H1 (cell line): ENCODE results near the gene SPR. TPM values are rescaled to one million over a fixed set of nuclear protein-coding genes. Genes with fewer than 3 reads are reported as not detected.
A peak's percentile ranks its signal among the peaks of the same experiment; 100 is the strongest.

Experiments
- CTCF ChIA-PET: fragments of 300-600 bp; sonication (Branson Sonifier 250); formaldehyde crosslinking; loops from one replicate; lab custom pipeline; 2021; ENCODE audit not compliant: partially characterized antibody; lab: Charles Lee
- POLR2A ChIA-PET: fragments of 300-600 bp; sonication (Branson Sonifier 250); formaldehyde crosslinking; loops from one replicate; lab custom pipeline; 2021; ENCODE audit warnings: inconsistent platforms; ENCODE audit not compliant: partially characterized antibody; lab: Charles Lee
- DNase-seq, 2 experiments: peaks; one replicate each; pipeline versions ENCODE4 v3.0.0 to v3.0.0-alpha.2; 2010 to 2022; ENCODE audit warnings: low spot score in 2 of 2, low read depth in 1 of 2, mixed read lengths in 1 of 2
- FAIRE-seq: peaks from 2 replicates; lab custom pipeline; 2011; peaks lifted over from hg19 to GRCh38; lab: Jason Lieb, UNC
- H2AFZ ChIP-seq: 2 replicates; pipeline ENCODE4 v1.8.1; 2012; ENCODE audit warnings: low read length, inconsistent platforms
- H2AK5ac ChIP-seq: 2 replicates; pipeline ENCODE4 v1.6.1; 2013; ENCODE audit warnings: low read depth, low read length
- H2BK120ac ChIP-seq: replicated peaks from 2 replicates; pipeline ENCODE3; 2013; ENCODE audit warnings: low read depth, low read length, inconsistent platforms
- H2BK12ac ChIP-seq: 2 replicates; pipeline ENCODE4 v1.6.1; 2013; ENCODE audit warnings: low read depth, low read length
- H2BK15ac ChIP-seq: 2 replicates; pipeline ENCODE4 v1.6.1; 2013; ENCODE audit warnings: low read length
- H2BK20ac ChIP-seq: 2 replicates; pipeline ENCODE4 v1.6.1; 2013; ENCODE audit warnings: low read length
- H2BK5ac ChIP-seq: 2 replicates; pipeline ENCODE4 v1.6.1; 2013; ENCODE audit warnings: low read depth, low read length
- H3K14ac ChIP-seq: 2 replicates; pipeline ENCODE4 v1.6.1; 2013; ENCODE audit warnings: inconsistent platforms; ENCODE audit not compliant: insufficient read length
- H3K18ac ChIP-seq: 2 replicates; pipeline ENCODE4 v1.6.1; 2013; ENCODE audit warnings: low read length; ENCODE audit errors: extremely low read depth
- H3K23ac ChIP-seq: 2 replicates; pipeline ENCODE4 v1.6.1; 2013; ENCODE audit warnings: inconsistent platforms; ENCODE audit not compliant: insufficient read length
- H3K23me2 ChIP-seq: 2 replicates; pipeline ENCODE4 v1.6.1; 2013; ENCODE audit warnings: low read depth, low read length
- H3K27ac ChIP-seq: 2 replicates; pipeline ENCODE4 v1.6.1; 2011; ENCODE audit warnings: low read depth, low read length, inconsistent platforms
- H3K27me3 ChIP-seq, 4 experiments: replicated peaks in 1 of 4; 1 replicate in 1 of 4; 2 replicates in 3 of 4; pipeline versions ENCODE4 v1.6.1 to v1.8.1; 2011 to 2013; ENCODE audit warnings: low read length in 3 of 4, mild to moderate bottlenecking in 3 of 4, inconsistent platforms in 2 of 4, mixed read lengths in 2 of 4, moderate library complexity in 1 of 4; ENCODE audit not compliant: control insufficient read depth in 3 of 4, insufficient read depth in 3 of 4; ENCODE audit errors: extremely low read depth in 1 of 4
- H3K36me3 ChIP-seq, 4 experiments: 2 replicates each; pipeline versions ENCODE4 v1.6.1 to v1.8.1; 2011 to 2013; ENCODE audit warnings: mild to moderate bottlenecking in 4 of 4, low read length in 3 of 4, moderate library complexity in 2 of 4, control low read depth in 1 of 4, inconsistent platforms in 1 of 4; ENCODE audit not compliant: insufficient read depth in 4 of 4, control insufficient read depth in 2 of 4
- H3K4ac ChIP-seq: replicated peaks from 2 replicates; pipeline ENCODE3; 2013; ENCODE audit warnings: low read length, low read depth, mixed read lengths, inconsistent platforms; ENCODE audit not compliant: insufficient read length
- H3K4me1 ChIP-seq, 4 experiments: replicated peaks in 1 of 4; 1 replicate in 1 of 4; 2 replicates in 3 of 4; pipeline versions ENCODE4 v1.6.1 to v1.8.1; 2011 to 2013; ENCODE audit warnings: low read length in 3 of 4, inconsistent platforms in 2 of 4, mixed read lengths in 1 of 4; ENCODE audit not compliant: insufficient read depth in 4 of 4, control insufficient read depth in 3 of 4
- H3K4me2 ChIP-seq, 2 experiments: 2 replicates each; pipeline versions ENCODE4 v1.6.1 to v1.8.1; 2011 to 2013; ENCODE audit warnings: low read depth in 2 of 2, low read length in 2 of 2, control low read depth in 1 of 2, inconsistent platforms in 1 of 2, mild to moderate bottlenecking in 1 of 2; ENCODE audit not compliant: insufficient read depth in 1 of 2
- H3K4me3 ChIP-seq, 4 experiments: fragments of 200-600, 300-600 bp in 1 of 4; sonication (generic), shearing (Covaris generic), sonication (Bioruptor Twin) in 1 of 4; 2 replicates each; pipeline versions ENCODE4 v1.5.1 to v1.8.1; 2011 to 2016; ENCODE audit warnings: low read length in 4 of 4, low read depth in 3 of 4, control low read depth in 2 of 4, inconsistent platforms in 2 of 4, mild to moderate bottlenecking in 2 of 4, mixed read lengths in 1 of 4, moderate library complexity in 1 of 4; ENCODE audit not compliant: insufficient read depth in 2 of 4; ENCODE audit errors: extremely low read depth in 1 of 4
- H3K56ac ChIP-seq: replicated peaks from 2 replicates; pipeline ENCODE3; 2013; ENCODE audit warnings: low read depth, mild to moderate bottlenecking, mixed read lengths, low read length, inconsistent platforms; ENCODE audit not compliant: insufficient read length
- H3K79me1 ChIP-seq: 2 replicates; pipeline ENCODE4 v1.6.1; 2013; ENCODE audit warnings: low read depth, low read length, control low read depth
- H3K79me2 ChIP-seq, 2 experiments: 2 replicates each; pipeline versions ENCODE4 v1.6.1 to v1.8.1; 2012 to 2013; ENCODE audit warnings: low read length in 2 of 2, mild to moderate bottlenecking in 2 of 2, inconsistent platforms in 1 of 2; ENCODE audit not compliant: insufficient read depth in 2 of 2, control insufficient read depth in 1 of 2
- H3K9ac ChIP-seq, 4 experiments: replicated peaks in 1 of 4; 1 replicate in 1 of 4; 2 replicates in 3 of 4; pipeline versions ENCODE4 v1.6.1 to v1.8.1; 2011 to 2013; ENCODE audit warnings: low read depth in 3 of 4, low read length in 3 of 4, control low read depth in 2 of 4, mild to moderate bottlenecking in 2 of 4, moderate library complexity in 2 of 4, inconsistent platforms in 1 of 4; ENCODE audit errors: extremely low read depth in 1 of 4
- H3K9me3 ChIP-seq, 2 experiments: 2 replicates each; pipeline versions ENCODE4 v1.6.1 to v1.8.1; 2012 to 2013; ENCODE audit warnings: mild to moderate bottlenecking in 2 of 2, moderate library complexity in 2 of 2, control low read depth in 1 of 2, inconsistent platforms in 1 of 2, low read depth in 1 of 2, low read length in 1 of 2, mixed read lengths in 1 of 2; ENCODE audit not compliant: insufficient read depth in 2 of 2
- H4K20me1 ChIP-seq, 2 experiments: replicated peaks in 1 of 2; 2 replicates each; pipeline versions ENCODE3 to v1.8.1; 2011 to 2013; ENCODE audit warnings: inconsistent platforms in 2 of 2, low read length in 2 of 2, mild to moderate bottlenecking in 1 of 2; ENCODE audit not compliant: insufficient read depth in 2 of 2, control insufficient read depth in 1 of 2
- H4K5ac ChIP-seq: 2 replicates; pipeline ENCODE4 v1.6.1; 2013; ENCODE audit warnings: low read length, low read depth, mixed read lengths, inconsistent platforms; ENCODE audit not compliant: insufficient read length
- H4K8ac ChIP-seq: 2 replicates; pipeline ENCODE4 v1.8.0; 2013; ENCODE audit warnings: mild to moderate bottlenecking, moderate library complexity, low read length, inconsistent platforms; ENCODE audit not compliant: insufficient read depth; ENCODE audit errors: extremely low read depth
- H4K91ac ChIP-seq: replicated peaks from 2 replicates; pipeline ENCODE3; 2013; ENCODE audit warnings: low read length, mixed read lengths, inconsistent platforms; ENCODE audit not compliant: insufficient read length
- ASH2L ChIP-seq: fragments of 200-600, 300-600 bp; sonication (generic); IDR thresholded peaks from one replicate; pipeline ENCODE4 v1.7.1; 2017; ENCODE audit warnings: low read length
- CBX5 ChIP-seq: fragments of 300-800, 300-1000 bp; sonication (generic); IDR thresholded peaks from 2 replicates; pipeline ENCODE4 v1.7.1; 2016; ENCODE audit warnings: antibody characterized with exemption, low read length, low read depth
- GTF2F1 ChIP-seq: IDR thresholded peaks from 2 replicates; pipeline ENCODE4 v1.6.1; 2012; ENCODE audit warnings: low read depth, low read length, improper control_type of control experiment, borderline replicate concordance
- JUN ChIP-seq: IDR thresholded peaks from 2 replicates; pipeline ENCODE4 v1.6.1; 2011; ENCODE audit warnings: low read depth, mild to moderate bottlenecking, improper control_type of control experiment, low read length
- KDM1A ChIP-seq: fragments of 200-600, 300-600 bp; sonication (generic); IDR thresholded peaks from 2 replicates; pipeline ENCODE4 v1.7.1; 2016; ENCODE audit warnings: mild to moderate bottlenecking, low read length, borderline replicate concordance
- SIN3A ChIP-seq, 2 experiments: IDR thresholded peaks in 1 of 2; conservative IDR thresholded peaks in 1 of 2; 2 replicates each; pipeline ENCODE4 v1.6.1; 2011 to 2012; ENCODE audit warnings: low read length in 2 of 2, improper control_type of control experiment in 1 of 2, low read depth in 1 of 2, mild to moderate bottlenecking in 1 of 2
- SIRT6 ChIP-seq: IDR thresholded peaks from one replicate; pipeline ENCODE4 v1.7.1; 2012; ENCODE audit warnings: low read length, inconsistent platforms
- TAF7 ChIP-seq: optimal IDR thresholded peaks from 2 replicates; pipeline ENCODE3; 2011; ENCODE audit warnings: low read depth, mild to moderate bottlenecking, inconsistent platforms, low read length, moderate library complexity, borderline replicate concordance
- TBP ChIP-seq: IDR thresholded peaks from 2 replicates; pipeline ENCODE4 v1.6.1; 2011; ENCODE audit warnings: low read depth, low read length, improper control_type of control experiment
- whole genome bisulfite sequencing, 2 experiments: shearing (Covaris generic) in 1 of 2; methylation state at CpG; one replicate each; pipeline versions ENCODE4 v1.1.6 to v1.1.7; 2013 to 2015; ENCODE audit warnings: low lambda C conversion rate in 2 of 2, mixed read lengths in 2 of 2, inconsistent platforms in 1 of 2, low coverage in 1 of 2, missing lambda C conversion rate in 1 of 2; ENCODE audit not compliant: insufficient replicate concordance in 2 of 2, insufficient coverage in 1 of 2, insufficient read length in 1 of 2; ENCODE audit errors: extremely low coverage in 1 of 2, missing lambda C conversion rate in 1 of 2; 5-methylcytosine and 5-hydroxymethylcytosine counted together
- polyA plus RNA-seq, 7 experiments: library from polyadenylated mRNA; depleted of rRNA in 3 of 7; stranded (reverse) in 5 of 7; unstranded in 2 of 7; fragments of >200 nt in 5 of 7; fragments of 200-250 nt in 2 of 7; gene quantifications; 1 replicate in 5 of 7; 2 replicates in 1 of 7; 4 replicates in 1 of 7; pipeline versions ENCODE4 v1.2.1 to v1.2.3, GENCODE V29; 2011 to 2013; ENCODE audit warnings: missing spikeins in 2 of 7, mixed read lengths in 2 of 7
- total RNA-seq: library from RNA; stranded (reverse); fragmentation: NEBNext Ultra II Directional; extraction: Animal tissue kit (Norgen Biotek cat#: 25700); gene quantifications from 2 replicates; pipeline ENCODE4 v1.2.1, GENCODE V29; 2021

The SPR gene
- total and polyA plus RNA-seq, 2 of the 8 experiments (the other 6 are each of a cell fraction or from before 2014, with no cell fraction given): 4.5 to 11.5 TPM

DNA sequence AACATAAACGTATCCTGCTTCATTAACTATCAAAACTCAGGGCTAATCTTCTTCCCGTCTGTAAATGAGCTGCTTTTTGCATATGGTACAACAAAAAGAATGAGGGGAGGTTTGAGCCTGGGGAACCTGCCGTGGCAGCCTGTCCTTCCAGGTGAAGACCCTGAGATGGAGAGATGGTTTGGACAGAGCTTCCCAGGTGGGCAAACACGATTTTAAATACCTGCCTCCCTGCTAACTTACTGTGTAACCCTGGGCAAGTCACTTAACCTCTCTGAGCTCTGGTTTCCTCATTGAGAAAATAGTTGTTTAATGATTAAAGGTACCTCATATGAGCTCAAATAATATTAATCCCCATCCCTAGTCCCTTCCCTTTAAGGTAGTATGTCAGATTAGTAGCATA lies 39.2 kb downstream of the SPR start:
- no peak overlapping the region for H4K8ac ChIP-seq
- peaks cover 0 to 4% of the 10 kb centered on the region in 2 experiments; a peak in 1 of 4 replicates for H3K9me3 ChIP-seq
- no peak overlapping the region for H2AK5ac ChIP-seq
- H2BK12ac ChIP-seq: no peak overlapping the region
- H4K5ac ChIP-seq: no peak overlapping the region
- no peak overlapping the region for H3K14ac ChIP-seq
- H3K4me1 ChIP-seq: peaks cover 6 to 25% (median 11%) of the 10 kb centered on the region in 4 experiments
- peaks cover 7% of the 10 kb centered on the region; the same call in 1 of the 2 replicates for H3K23me2 ChIP-seq
- H2BK120ac ChIP-seq: no peak overlapping the region
- peak overlapping the region; percentile 15 to 67; a peak in 1 of 4 replicates for H3K4me2 ChIP-seq
- H3K27me3 ChIP-seq: peaks cover 72 to 92% (median 86%) of the 10 kb centered on the region in 4 experiments
- H2BK15ac ChIP-seq: no peak overlapping the region
- no peak overlapping the region for H3K18ac ChIP-seq
- no peaks in the 10 kb centered on the region for H3K79me2 ChIP-seq
- TF ChIP-seq CBX5 (no peak), SIRT6 (no peak), TBP (no peak), TAF7 (no peak), SIN3A (conservative IDR thresholded peaks at IDR 0.05 in 1 of 2, IDR thresholded peaks at IDR 0.05 in 1 of 2; ENCODE audit: low read depth in 1 of 2, low read length in 2 of 2) (no peak), GTF2F1 (no peak), ASH2L (no peak), KDM1A (peak; percentile 40; the same call in 1 of the 2 replicates), JUN (no peak)
- no peak overlapping the region for H2BK5ac ChIP-seq
- H3K4ac ChIP-seq: no peak overlapping the region
- ChIA-PET CTCF (interaction anchor here (0.9 to 24.3 kb wide), 16 partner anchors 9 to 159 kb away, joined by 3 to 497 read pairs (median 6); partner anchors contain the start of genes EMX1 and SPR), POLR2A (interaction anchor here (0.8 to 3.2 kb wide), 6 partner anchors 9 to 25 kb away, joined by 3 to 18 read pairs (median 4); partner anchors contain the start of gene EMX1)
- no peak overlapping the region for H4K91ac ChIP-seq
- H4K20me1 ChIP-seq: peaks cover 4 to 20% of the 10 kb centered on the region in 2 experiments
- H3K4me3 ChIP-seq: no peak overlapping the region; a peak in 1 of 8 replicates
- H3K9ac ChIP-seq: no peak overlapping the region
- FAIRE-seq (no peak), DNase-seq (no peak)
- 3% methylated on average over 4 of the region's 4 CpGs; no CpG with 5 or more reads in 1 of the 2 experiments for whole genome bisulfite sequencing, 2 experiments
- no peak overlapping the region for H2AFZ ChIP-seq
- no peak overlapping the region for H3K56ac ChIP-seq
- H3K27ac ChIP-seq: no peak overlapping the region
- peaks cover 0 to 2% (median 0%) of the 10 kb centered on the region in 4 experiments; a peak in 1 of 8 replicates for H3K36me3 ChIP-seq
- no peaks in the 10 kb centered on the region for H3K79me1 ChIP-seq
- no peak overlapping the region for H3K23ac ChIP-seq
- H2BK20ac ChIP-seq: no peak overlapping the region
